H1 (cell line): Measurements from ENCODE around the gene CD58. TPM values are rescaled to one million over a fixed set of nuclear protein-coding genes. Genes with fewer than 3 reads are reported as not detected.

Source experiments
- HDAC2 ChIP-seq, 2 experiments: fragments of 300-600 bp in 1 of 2; sonication (generic) in 1 of 2; IDR thresholded peaks; 2 replicates each; pipeline ENCODE4 v1.6.1; 2011 to 2012; ENCODE audit warnings: low read depth in 2 of 2, low read length in 2 of 2, mild to moderate bottlenecking in 2 of 2, moderate library complexity in 2 of 2, borderline replicate concordance in 1 of 2, inconsistent platforms in 1 of 2
- JUN ChIP-seq: IDR thresholded peaks from 2 replicates; pipeline ENCODE4 v1.6.1; 2011; ENCODE audit warnings: low read depth, mild to moderate bottlenecking, improper control_type of control experiment, low read length
- JUND ChIP-seq: IDR thresholded peaks from 2 replicates; pipeline ENCODE4 v1.6.1; 2011; ENCODE audit warnings: mild to moderate bottlenecking, improper control_type of control experiment, low read length
- polyA plus RNA-seq, 7 experiments: library from polyadenylated mRNA; depleted of rRNA in 3 of 7; stranded (reverse) in 5 of 7; unstranded in 2 of 7; fragments of >200 nt in 5 of 7; fragments of 200-250 nt in 2 of 7; gene quantifications; 1 replicate in 5 of 7; 2 replicates in 1 of 7; 4 replicates in 1 of 7; pipeline versions ENCODE4 v1.2.1 to v1.2.3, GENCODE V29; 2011 to 2013; ENCODE audit warnings: missing spikeins in 2 of 7, mixed read lengths in 2 of 7
- total RNA-seq: library from RNA; stranded (reverse); fragmentation: NEBNext Ultra II Directional; extraction: Animal tissue kit (Norgen Biotek cat#: 25700); gene quantifications from 2 replicates; pipeline ENCODE4 v1.2.1, GENCODE V29; 2021

CD58 gene
- total and polyA plus RNA-seq, 2 of the 8 experiments (the other 6 are each of a cell fraction or from before 2014, with no cell fraction given), result 5.3 to 5.5 TPM

GRCh38 chr1:116529199-116529631 is 41.6 kb downstream of the CD58 start (continued):
- TF ChIP-seq JUND, result no peak
- TF ChIP-seq JUN, result no peak
- no peak for TF ChIP-seq HDAC2 (IDR thresholded peaks at IDR 0.05; ENCODE audit: borderline replicate concordance in 1 of 2, low read depth in 2 of 2, low read length in 2 of 2)
